HG02623 (cell line): ENCODE results near the gene ACTR3.

Source experiments
- ATAC-seq: cut with Tn5 transposase; IDR thresholded peaks from one replicate; pipeline ENCODE4 v1.9.1; 2021; ENCODE audit warnings: moderate library complexity; ENCODE audit not compliant: unreplicated experiment

The ACTR3 gene

DNA sequence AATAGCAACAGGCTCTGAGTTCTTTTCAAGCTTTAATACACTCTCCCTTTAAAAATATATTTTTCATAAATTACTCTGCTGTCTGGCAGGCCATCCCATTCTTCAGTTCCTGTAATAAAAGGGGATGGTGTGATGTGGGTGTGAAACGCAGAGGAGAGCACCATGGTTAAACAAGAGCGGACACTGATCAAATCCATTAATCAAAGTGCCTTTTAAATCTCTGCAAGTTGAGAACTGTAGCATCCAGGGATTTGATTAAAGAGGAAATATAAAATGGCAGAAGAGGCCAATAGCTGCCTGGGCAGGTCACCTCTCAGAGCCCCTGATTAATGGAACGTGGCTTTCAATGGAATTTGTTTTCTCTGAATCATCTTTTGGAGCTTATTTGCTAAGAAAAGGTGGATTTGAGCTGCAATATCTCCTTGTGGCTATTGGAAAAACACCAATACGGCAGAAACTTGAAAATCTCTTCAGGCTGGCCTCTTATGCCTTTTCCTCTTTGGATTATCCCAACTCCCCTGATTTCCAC lies 96.9 kb downstream of the ACTR3 start:
- no peak for ATAC-seq

DNA sequence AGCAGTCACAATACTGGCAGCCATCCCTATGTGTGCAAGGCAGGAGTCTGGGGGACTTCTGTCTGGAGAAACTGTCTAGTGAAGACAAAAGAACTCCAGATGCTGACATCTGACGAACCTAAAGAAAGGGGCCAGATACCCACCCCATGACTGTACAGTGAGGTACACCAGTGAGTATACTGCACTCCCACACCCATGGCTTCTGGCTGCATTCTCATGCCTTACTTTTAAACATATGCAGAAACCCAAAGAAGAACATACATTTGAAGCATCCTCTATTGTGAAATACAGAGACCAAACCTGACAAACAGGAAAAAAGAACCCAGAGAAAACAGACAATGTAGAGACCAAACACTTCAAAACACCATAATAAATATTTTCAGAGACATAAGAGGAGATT lies 102.2 kb downstream of the ACTR3 start:
- ATAC-seq, result no peak

DNA sequence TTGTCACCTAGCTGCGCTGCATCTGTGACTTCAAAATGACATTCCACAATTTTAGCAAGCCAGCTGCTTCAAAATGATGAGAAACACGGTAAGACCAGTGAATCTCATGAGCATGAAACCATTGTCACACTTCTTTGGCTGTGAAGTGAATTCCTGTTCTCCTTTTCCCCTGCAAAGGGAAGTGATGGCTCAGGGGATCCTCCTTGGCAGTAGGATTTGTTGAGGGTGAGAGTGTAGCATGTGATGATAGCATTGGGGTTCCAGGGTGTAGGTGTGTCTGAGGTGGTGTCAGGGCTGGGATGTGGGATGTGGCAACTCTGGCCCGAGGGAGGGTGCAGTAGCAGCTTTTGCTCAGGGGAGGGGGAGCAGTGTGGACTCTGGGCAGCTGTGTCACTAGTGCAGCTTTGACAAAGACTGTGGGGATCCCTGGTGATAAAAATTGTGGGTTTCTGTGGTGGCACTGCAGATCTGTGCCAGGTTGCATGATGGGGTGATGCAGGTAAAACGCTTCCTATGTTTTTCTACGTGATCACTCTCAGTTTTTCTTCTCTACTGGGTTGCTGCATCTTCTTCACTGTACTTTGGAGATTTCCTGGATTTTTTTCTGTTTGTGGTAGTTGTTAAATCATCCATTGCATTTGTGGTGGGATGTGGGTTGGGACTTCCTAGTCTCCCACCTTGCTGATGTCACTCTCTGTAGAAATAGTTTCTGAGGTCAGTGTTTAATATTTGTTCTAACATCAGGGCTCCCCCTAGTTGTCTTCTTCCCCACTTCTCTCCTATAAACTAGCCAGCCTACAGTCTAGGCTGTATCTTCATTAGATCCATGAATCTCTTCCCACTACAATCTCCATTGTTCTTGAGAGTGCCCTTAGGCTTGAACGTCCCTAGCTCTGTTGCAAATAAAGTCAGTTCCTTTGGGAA lies 107.0 kb downstream of the ACTR3 start:
- no peak for ATAC-seq

- ATAC-seq, result no peak
Observed at GRCh38 chr2:114001152-114001551, 111.3 kb downstream of the ACTR3 start.

GRCh38 chr2:114001937-114002336 lies 112.0 kb downstream of the ACTR3 start:
- ATAC-seq, result no peak

- no peak for ATAC-seq
Observed at GRCh38 chr2:114005110-114005783, 115.4 kb downstream of the ACTR3 start.

DNA sequence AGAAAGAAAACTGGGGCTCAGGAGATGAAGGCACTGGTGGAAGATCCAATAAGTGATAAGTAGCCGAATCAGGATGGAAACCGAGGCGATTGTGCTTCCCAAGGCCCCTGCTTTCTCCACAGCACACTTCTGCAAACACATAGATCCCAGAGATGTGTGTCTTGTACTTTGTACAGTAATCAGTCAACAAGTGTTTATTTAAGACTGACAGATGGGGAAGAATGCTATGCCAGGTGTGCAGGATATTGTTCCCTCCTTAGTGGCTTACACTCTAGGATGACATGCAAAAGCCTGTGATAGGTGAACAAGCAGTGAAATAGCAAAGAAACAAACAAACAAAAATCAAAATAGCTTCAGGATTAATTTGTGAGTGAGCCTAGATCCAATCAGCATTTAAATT lies 116.6 kb downstream of the ACTR3 start:
- no peak for ATAC-seq

DNA sequence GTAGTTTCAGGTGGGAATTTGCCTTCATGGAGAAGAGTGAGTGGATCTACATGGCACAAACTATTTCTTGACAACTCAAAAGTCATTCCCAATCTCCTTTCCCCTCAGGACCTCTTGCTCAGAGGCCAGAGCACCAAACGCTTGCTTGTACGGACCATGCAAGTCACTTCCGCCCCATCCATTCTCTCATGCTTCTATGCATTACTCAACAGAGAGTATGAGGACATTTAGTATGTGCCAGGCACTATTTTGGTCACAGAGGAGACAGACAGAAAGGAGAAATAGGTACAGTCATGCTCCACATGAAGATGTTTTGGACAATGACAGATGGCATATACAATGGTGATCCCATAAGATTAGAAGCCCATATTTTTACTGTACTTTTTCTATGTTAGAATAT lies 117.5 kb downstream of the ACTR3 start:
- ATAC-seq, result no peak

DNA sequence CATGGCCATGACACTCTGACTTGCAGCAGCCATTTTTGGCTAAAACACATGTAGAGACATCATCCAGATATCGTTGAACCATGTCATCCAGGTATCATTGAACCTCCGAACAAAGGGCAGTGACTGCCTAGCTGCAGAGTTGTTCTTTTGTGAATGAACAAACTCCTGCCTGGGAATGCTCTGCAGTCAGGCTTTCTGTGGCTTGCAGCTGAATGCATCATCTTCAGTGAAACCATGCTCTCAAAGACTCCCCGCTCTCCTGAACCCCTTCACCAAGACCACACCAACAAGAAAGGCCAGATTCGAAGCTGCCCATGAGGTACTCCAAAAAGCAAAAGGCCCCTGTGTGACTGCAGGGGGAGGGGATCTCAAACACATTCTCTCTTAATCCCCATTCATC lies 118.8 kb downstream of the ACTR3 start:
- no peak for ATAC-seq

GRCh38 chr2:114009205-114009944 lies 119.5 kb downstream of the ACTR3 start:
- ATAC-seq, result no peak

DNA sequence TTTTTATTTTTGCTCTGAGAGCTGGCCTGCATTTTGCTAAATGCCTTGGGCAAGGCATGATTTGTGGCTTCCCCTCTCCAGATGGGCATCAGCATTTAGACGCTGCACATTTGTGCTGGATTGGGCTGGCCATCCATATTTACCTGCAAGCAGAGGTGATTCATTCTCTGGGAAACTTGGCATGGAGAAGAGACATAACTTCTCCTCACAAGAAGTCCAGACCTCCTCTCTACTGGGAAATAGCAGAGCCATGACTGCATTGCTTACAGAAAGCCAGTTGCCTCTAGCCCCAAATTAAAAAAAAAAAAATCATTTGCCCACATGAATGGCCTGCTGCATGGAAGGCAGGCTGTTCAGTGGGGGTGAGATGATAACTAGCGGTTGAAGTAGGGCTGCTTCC lies 120.1 kb downstream of the ACTR3 start:
- no peak for ATAC-seq

DNA sequence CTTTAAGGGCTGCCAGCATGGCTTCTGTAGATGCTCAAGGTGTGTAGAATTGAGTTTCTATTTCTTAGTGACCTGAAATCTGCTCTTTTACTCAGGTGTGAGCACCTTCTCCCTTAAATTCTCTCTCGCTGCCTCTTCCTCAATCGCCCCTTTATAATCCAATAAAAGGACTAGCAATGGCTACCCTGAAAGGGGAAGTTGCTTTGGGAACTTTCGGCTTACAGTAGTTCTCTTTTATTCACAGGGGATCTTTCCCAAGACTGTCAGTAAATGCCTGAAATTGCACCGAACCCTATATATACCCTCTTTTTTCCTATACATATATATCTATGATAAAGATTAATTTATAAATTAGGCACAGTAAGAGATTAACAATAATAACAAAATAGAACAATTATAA lies 121.8 kb downstream of the ACTR3 start:
- ATAC-seq, result no peak
